ENCODE results near the gene EPAS1.

DNA sequence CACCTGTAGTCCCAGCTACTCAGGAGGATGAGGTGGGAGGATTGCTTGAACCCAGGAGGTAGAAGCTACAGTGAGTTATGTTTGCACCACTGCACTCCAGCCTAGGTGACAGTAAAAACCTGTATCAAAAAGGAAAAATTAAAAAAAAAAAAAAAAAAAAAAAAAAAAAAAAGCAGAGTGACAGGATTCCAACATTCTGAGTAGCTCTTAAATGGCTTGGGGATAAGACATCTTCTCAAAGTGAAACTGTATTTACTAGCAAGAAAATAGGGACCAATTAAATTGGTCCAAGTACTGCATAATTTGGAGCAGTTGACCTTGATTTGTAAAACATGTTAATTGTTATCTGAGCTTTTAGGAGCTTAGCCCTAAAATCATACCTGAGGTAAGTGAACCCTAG is 116.4 kb downstream of the EPAS1 start:
- TF ChIP-seq POLR2A (IDR thresholded peaks at IDR 0.05; ENCODE audit: low read length), result no peak
- no peak for TF ChIP-seq GATA1 (IDR thresholded peaks at IDR 0.05; ENCODE audit: low read depth, low read length)

Data from erythroblast (primary cell).